Measurements from ENCODE around the gene PROZ. TPM values are rescaled to one million over a fixed set of nuclear protein-coding genes. Genes with fewer than 3 reads are reported as not detected.

PROZ gene
- total RNA-seq, 1 experiment from 2014 or later = not detected

- H3K4me2 ChIP-seq (ENCODE audit: low read length) = no peak overlapping the region
- CTCF ChIA-PET = no interaction called here
- RAD21 ChIA-PET (ENCODE audit: low non-redundant PET in 1 of 2, low total read pairs in 2 of 2, uncharacterized antibody in 2 of 2, unreplicated experiment in 2 of 2) = no interaction called here
- no TSS peak for BruUV-seq (replicated peaks)
- H3K9ac ChIP-seq (ENCODE audit: low read length) = no peak overlapping the region
- POLR2A ChIA-PET = no interaction called here
- H3K79me2 ChIP-seq (ENCODE audit: insufficient read depth, low read length) = no peaks in the 10 kb centered on the region
- DNase-seq (ENCODE audit: low read depth, low spot score) (no peak), ATAC-seq (no peak)
- H2AFZ ChIP-seq (ENCODE audit: low read depth, low read length, poor library complexity, severe bottlenecking) = no peak overlapping the region
- intact Hi-C loops (cut with micrococcal nuclease) = no loop called here
- H3K9me2 ChIP-seq (ENCODE audit: insufficient read depth) = no peaks in the 10 kb centered on the region
- no peaks in the 10 kb centered on the region for H4K20me1 ChIP-seq (ENCODE audit: insufficient read depth)
- H3K4me3 ChIP-seq (replicated peaks in 1 of 2; ENCODE audit: low read depth in 1 of 2, low read length in 2 of 2) = no peak overlapping the region
- H3K27me3 ChIP-seq (ENCODE audit: insufficient read depth, low read length) = 0 out of 2 replicates have a peak, but pooled peaks cover 4% of the 10 kb centered on the region
- H3K27ac ChIP-seq (ENCODE audit: low read depth, low read length) = no peak overlapping the region
- H3K9me3 ChIP-seq (ENCODE audit: control insufficient read depth in 1 of 2, insufficient read depth in 1 of 2, low read depth in 1 of 2, low read length in 2 of 2) = no peaks in the 10 kb centered on the region
- H3K36me3 ChIP-seq (ENCODE audit: control insufficient read depth in 1 of 2, insufficient read depth in 2 of 2, low read length in 2 of 2) = no peaks in the 10 kb centered on the region
- no peak for TF ChIP-seq POLR2A (IDR thresholded peaks at IDR 0.05; ENCODE audit: borderline replicate concordance, extremely low read depth, insufficient read depth, insufficient read length)
- TF ChIP-seq POLR2AphosphoS5 (IDR thresholded peaks at IDR 0.05; ENCODE audit: low read depth, low read length) = no peak
- no peak for TF ChIP-seq EGR1 (IDR thresholded peaks at IDR 0.05; ENCODE audit: low read depth)
- no peak for TF ChIP-seq SIN3A (IDR thresholded peaks at IDR 0.05; ENCODE audit: low read depth)
- H3K4me1 ChIP-seq (ENCODE audit: control insufficient read depth in 1 of 2, insufficient read depth in 2 of 2, low read length in 2 of 2) = peaks cover 4 to 21% of the 10 kb centered on the region in 2 experiments; a peak in 3 of 4 replicates
These were observed 39.2 kb upstream of the PROZ start for GRCh38 chr13:113119166-113119821.

- H2AFZ ChIP-seq (ENCODE audit: low read depth, low read length, poor library complexity, severe bottlenecking) = no peak overlapping the region
- intact Hi-C loops (cut with micrococcal nuclease) = loop anchor here (5.0 kb wide), 1 partner anchor 83 kb away; no protein-coding TSS in a partner anchor
- no peaks in the 10 kb centered on the region for H3K9me2 ChIP-seq (ENCODE audit: insufficient read depth)
- no peaks in the 10 kb centered on the region for H3K36me3 ChIP-seq (ENCODE audit: control insufficient read depth in 1 of 2, insufficient read depth in 2 of 2, low read length in 2 of 2)
- peaks cover 4 to 21% of the 10 kb centered on the region in 2 experiments; a peak in 3 of 4 replicates for H3K4me1 ChIP-seq (ENCODE audit: control insufficient read depth in 1 of 2, insufficient read depth in 2 of 2, low read length in 2 of 2)
- ChIA-PET POLR2A (no interaction called here), CTCF (no interaction called here), RAD21 (ENCODE audit: low non-redundant PET in 1 of 2, low total read pairs in 2 of 2, uncharacterized antibody in 2 of 2, unreplicated experiment in 2 of 2) (no interaction called here)
- 0 out of 2 replicates have a peak, but pooled peaks cover 4% of the 10 kb centered on the region for H3K27me3 ChIP-seq (ENCODE audit: insufficient read depth, low read length)
- no peak overlapping the region for H3K9ac ChIP-seq (ENCODE audit: low read length)
- no peaks in the 10 kb centered on the region for H4K20me1 ChIP-seq (ENCODE audit: insufficient read depth)
- H3K4me3 ChIP-seq (replicated peaks in 1 of 2; ENCODE audit: low read depth in 1 of 2, low read length in 2 of 2) = no peak overlapping the region
- no peaks in the 10 kb centered on the region for H3K79me2 ChIP-seq (ENCODE audit: insufficient read depth, low read length)
- BruUV-seq (replicated peaks) = no TSS peak
- DNase-seq (ENCODE audit: low read depth, low spot score) = no peak
- H3K9me3 ChIP-seq (ENCODE audit: control insufficient read depth in 1 of 2, insufficient read depth in 1 of 2, low read depth in 1 of 2, low read length in 2 of 2) = no peaks in the 10 kb centered on the region
- ATAC-seq = no peak
- no peak overlapping the region for H3K4me2 ChIP-seq (ENCODE audit: low read length)
- no peak overlapping the region for H3K27ac ChIP-seq (ENCODE audit: low read depth, low read length)
- TF ChIP-seq ELF1 (IDR thresholded peaks at IDR 0.05; ENCODE audit: borderline replicate concordance, low read depth) = no peak
- TF ChIP-seq YY1 (IDR thresholded peaks at IDR 0.05; ENCODE audit: extremely low read depth, insufficient replicate concordance, low read depth, low read length) = no peak
- no peak for TF ChIP-seq EZH2phosphoT487 (IDR thresholded peaks at IDR 0.05; ENCODE audit: borderline replicate concordance)
- TF ChIP-seq CBX3 (IDR thresholded peaks at IDR 0.05; ENCODE audit: low read depth) = no peak
- no peak for TF ChIP-seq RAD21 (IDR thresholded peaks at IDR 0.05; ENCODE audit: low read depth)
- TF ChIP-seq ATF3 (IDR thresholded peaks at IDR 0.05) = no peak
- TF ChIP-seq REST (IDR thresholded peaks at IDR 0.05; ENCODE audit: low read depth) = no peak
- no peak for TF ChIP-seq CEBPB (IDR thresholded peaks at IDR 0.05; ENCODE audit: low read depth)
- TF ChIP-seq FOSL1 (IDR thresholded peaks at IDR 0.05; ENCODE audit: low read depth) = no peak
- no peak for TF ChIP-seq SP1 (IDR thresholded peaks at IDR 0.05; ENCODE audit: low read depth)
- TF ChIP-seq ZNF274 (IDR thresholded peaks at IDR 0.05; ENCODE audit: low read depth, low read length) = no peak
- TF ChIP-seq MAX (IDR thresholded peaks at IDR 0.05) = no peak
- TF ChIP-seq SIN3A (IDR thresholded peaks at IDR 0.05; ENCODE audit: low read depth) = no peak
- no peak for TF ChIP-seq ZFX (IDR thresholded peaks at IDR 0.05)
- no peak for TF ChIP-seq SRF (IDR thresholded peaks at IDR 0.05; ENCODE audit: low read depth)
- TF ChIP-seq JUND (IDR thresholded peaks at IDR 0.05) = no peak
- TF ChIP-seq EZH2 (IDR thresholded peaks at IDR 0.05) = no peak
These were observed 38.6 kb upstream of the PROZ start for GRCh38 chr13:113119822-113120189.

All from HCT116 (cell line).